Suppressor macrophage treated with lipopolysaccharide for 1 hour (primary cell): Measurements from ENCODE around the gene ZNF254.
"Not testable (repeated sequence)": the region's sequence is repeated elsewhere in the genome, so short reads cannot be mapped to it uniquely, and the experiment has no call there.

Source experiments
- DNase-seq, 3 donors: peaks; one replicate each; pipeline ENCODE4 v3.0.0-alpha.2; 2020 to 2022

ZNF254 gene

GRCh38 chr19:24086974-24087595, at the start of gene ZNF254:
Gene ZNF254, plus strand, starts transcription at chr19:24087187. Its CDS starts 121 bp downstream, at chr19:24087308.
- peak; percentile 94 to 95 (median 94) for DNase-seq

- no peak for DNase-seq
Measured at GRCh38 chr19:24040621-24041020, 46.4 kb upstream of the ZNF254 start.

GRCh38 chr19:24041326-24041725, 45.7 kb upstream of the ZNF254 start:
- not testable (repeated sequence) for DNase-seq

DNA sequence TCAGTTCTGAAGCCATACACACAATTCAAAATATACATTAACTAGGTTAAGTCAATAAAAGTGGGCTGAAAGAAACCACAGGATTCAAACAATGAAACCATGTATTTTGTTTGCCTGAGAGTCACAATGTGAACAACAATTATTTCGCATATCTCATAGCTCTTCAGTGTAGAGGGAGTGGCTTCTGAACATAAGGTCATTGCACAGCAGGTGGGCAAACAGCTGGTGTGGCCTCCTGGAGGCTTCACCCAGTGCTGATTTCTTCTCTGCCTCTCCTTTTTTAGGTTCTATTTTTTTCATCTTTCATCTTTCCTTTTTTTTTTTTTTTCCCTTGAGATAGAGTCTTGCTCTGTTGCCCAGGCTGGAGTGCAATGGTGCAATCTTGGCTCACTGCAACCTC, 40.4 kb upstream of the ZNF254 start:
- DNase-seq: no peak

DNA sequence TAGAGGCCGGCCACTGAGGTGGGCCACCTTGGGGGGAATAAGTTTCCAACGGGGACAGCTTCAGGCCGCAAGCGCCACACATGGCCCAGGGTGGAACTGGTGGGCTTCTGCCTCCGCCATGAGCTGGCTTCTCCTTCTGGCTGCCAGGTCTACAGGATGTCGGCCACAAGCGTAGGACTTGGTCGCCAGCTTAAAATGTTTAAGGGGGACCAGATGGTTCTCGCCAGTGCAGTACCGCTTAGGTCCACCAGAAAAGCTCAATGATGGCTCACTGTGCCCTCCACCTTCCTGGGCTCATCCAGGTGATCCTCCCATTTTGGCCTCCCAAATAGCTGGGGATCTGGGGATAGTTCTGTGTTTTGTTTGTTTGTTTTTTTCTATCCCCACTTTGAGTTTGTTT, 38.7 kb upstream of the ZNF254 start:
- DNase-seq: no peak

DNA sequence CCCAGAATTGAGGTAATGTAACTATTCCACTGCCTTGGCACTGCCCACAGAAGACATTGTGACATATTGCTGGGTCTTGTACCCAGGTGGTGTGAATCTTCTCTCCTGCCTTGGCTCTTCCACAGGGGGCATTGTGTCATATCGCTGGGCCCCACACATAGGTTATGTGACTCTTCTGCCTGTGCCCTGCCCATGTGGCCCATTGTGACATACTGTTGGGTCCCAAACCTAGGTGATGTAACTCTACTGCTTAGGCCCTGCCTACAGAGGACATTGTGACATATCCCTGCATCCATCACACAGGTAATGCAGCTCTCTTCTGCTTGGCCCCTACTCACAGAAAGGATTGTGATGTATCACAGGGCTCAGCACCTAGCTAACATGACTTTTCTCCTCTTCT, 37.5 kb upstream of the ZNF254 start:
- DNase-seq: no peak

- DNase-seq: no peak
Measured at GRCh38 chr19:24051516-24051915, 35.5 kb upstream of the ZNF254 start.

DNA sequence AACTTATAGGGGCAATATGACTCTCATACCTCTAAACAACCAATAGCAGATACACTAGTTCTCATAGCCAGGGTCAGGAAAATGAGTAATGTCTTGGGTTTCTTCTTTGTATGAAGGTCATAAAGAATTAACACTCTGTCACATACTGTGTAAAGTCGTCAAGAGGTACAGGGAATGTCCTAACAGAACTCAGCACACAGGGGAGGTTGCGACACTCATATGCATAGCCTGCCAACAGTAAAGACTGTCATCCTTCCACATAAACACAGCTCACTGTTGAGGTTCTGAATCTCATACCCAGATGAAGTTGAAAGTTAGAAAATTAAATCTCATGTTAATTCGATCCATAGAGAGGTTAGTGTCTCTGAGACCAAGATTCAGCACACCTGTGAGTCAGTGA, 34.2 kb upstream of the ZNF254 start:
- no peak for DNase-seq

- DNase-seq: no peak
Measured at GRCh38 chr19:24053601-24054000, 33.4 kb upstream of the ZNF254 start.

- no peak for DNase-seq
Measured at GRCh38 chr19:24054044-24054935, 32.7 kb upstream of the ZNF254 start.

- no peak for DNase-seq
Measured at GRCh38 chr19:24055548-24055947, 31.4 kb upstream of the ZNF254 start.

DNA sequence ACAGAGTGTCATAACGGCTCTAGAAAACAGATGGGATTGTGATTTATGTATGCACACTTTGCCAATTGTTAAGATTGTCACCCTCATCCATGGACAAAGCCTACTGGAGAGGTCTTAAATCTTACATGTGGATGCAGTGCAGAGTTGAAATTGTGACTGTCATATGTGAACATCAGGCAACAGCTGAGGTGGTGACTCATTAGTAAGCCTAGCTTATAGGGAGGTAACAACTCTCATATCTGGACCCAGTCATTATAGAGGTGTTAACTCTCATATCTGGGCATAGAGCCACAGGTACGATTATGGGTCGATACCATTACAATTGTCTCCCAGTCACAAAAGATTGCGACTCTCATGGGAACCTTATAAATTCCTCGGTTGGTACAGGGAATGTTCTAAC, 29.8 kb upstream of the ZNF254 start:
- DNase-seq: no peak

DNA sequence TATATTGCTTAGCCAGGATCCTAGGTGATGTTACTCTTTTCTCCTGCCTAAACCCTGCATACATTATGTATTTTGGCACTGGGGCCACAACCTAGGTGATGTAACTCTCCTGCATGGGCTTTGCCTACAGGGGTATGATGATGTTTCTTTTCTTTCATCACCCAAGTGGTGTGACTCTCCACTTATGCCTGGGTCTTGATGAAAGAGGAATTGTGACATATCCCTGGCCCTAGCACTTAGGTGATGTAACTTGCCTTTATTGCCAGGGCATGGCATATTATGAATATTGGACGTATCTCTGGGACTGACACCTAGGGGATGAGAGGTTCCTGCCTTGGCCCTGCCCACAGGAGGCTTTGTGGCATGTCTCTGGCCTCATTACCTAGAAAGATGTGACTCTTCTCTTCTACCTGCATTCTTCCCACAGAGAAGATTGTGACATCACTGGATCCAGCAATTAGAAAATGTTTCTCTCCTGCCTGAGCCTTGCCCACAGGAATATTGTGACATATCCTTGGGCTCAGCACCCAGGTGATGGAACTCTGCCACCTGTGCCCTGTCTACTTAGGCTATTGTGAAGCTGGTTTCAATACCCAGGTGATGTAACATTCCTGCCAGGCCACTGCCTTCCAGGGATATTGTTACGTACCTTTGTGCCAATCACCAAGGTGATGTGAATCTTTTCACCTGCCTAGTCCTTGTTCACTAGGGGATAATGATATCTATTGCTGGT, 27.3 kb upstream of the ZNF254 start:
- DNase-seq: no peak

GRCh38 chr19:24060687-24061356, 26.2 kb upstream of the ZNF254 start:
- no peak for DNase-seq

GRCh38 chr19:24062190-24062589, 24.8 kb upstream of the ZNF254 start:
- no peak for DNase-seq

GRCh38 chr19:24063295-24063694, 23.7 kb upstream of the ZNF254 start:
- no peak for DNase-seq

- no peak for DNase-seq
Measured at GRCh38 chr19:24064175-24064574, 22.8 kb upstream of the ZNF254 start.

- DNase-seq: no peak
Measured at GRCh38 chr19:24065243-24065642, 21.7 kb upstream of the ZNF254 start.

- no peak for DNase-seq
Measured at GRCh38 chr19:24065865-24066604, 21.0 kb upstream of the ZNF254 start.

GRCh38 chr19:24069905-24070657, 16.9 kb upstream of the ZNF254 start:
- peak in 1 of 3 donors; percentile 16 for DNase-seq

DNA sequence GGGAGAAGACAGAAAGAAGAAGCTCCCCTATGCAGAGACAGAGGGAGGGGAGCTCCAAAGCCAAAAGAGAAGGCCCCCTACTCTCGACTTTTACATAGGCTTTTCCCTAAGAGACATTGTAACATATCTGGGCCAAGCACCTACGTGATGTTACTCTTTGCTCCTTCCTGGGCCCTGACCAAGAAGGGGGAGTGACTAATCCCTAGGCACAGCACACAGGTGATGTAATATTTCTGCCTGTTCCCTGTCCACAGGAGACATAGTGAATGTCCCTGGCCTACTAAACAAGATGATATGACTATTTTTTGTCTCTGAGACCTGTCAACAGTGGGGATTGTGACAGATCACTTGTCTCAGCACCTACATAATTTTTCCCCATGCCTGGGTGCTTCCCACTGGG, 15.9 kb upstream of the ZNF254 start:
- no peak for DNase-seq

GRCh38 chr19:24072720-24073119, 14.3 kb upstream of the ZNF254 start:
- peak in 1 of 3 donors; percentile 14 for DNase-seq
